HFFc6 (cell line): ENCODE measurements around the gene RAD51C. TPM values are rescaled to one million over a fixed set of nuclear protein-coding genes. Genes with fewer than 3 reads are reported as not detected.

Experiments used
- DNase-seq: peaks from one replicate; pipeline ENCODE4 v3.0.0-alpha.2; 2018
- H3K27ac Mint-ChIP-seq: 2 replicates; pipeline ENCODE4 v1.8.0; 2020; ENCODE audit warnings: mild to moderate bottlenecking, mixed read lengths
- H3K27me3 Mint-ChIP-seq: 2 replicates; pipeline ENCODE4 v1.8.0; 2021; ENCODE audit warnings: mild to moderate bottlenecking, moderate library complexity, mixed read lengths; ENCODE audit not compliant: insufficient read depth
- H3K36me3 Mint-ChIP-seq: 2 replicates; pipeline ENCODE4 v1.8.0; 2021; ENCODE audit warnings: low read depth, mixed read lengths
- H3K4me1 Mint-ChIP-seq: 2 replicates; pipeline ENCODE4 v1.8.0; 2020; ENCODE audit warnings: low read depth, mixed read lengths
- H3K4me3 Mint-ChIP-seq: 2 replicates; pipeline ENCODE4 v1.8.0; 2020; ENCODE audit warnings: mild to moderate bottlenecking, moderate library complexity, mixed read lengths
- H3K9me3 Mint-ChIP-seq: 2 replicates; pipeline ENCODE4 v1.8.0; 2020; ENCODE audit warnings: mild to moderate bottlenecking, mixed read lengths
- total RNA-seq, 6 experiments: library from RNA; stranded (reverse); fragmentation: NEBNext Ultra II Directional; extraction: Animal tissue kit (Norgen Biotek cat#: 25700); gene quantifications; 2 replicates in 1 of 6; 3 replicates in 5 of 6; pipeline ENCODE4 v1.2.3, GENCODE V29; 2021
- TF ChIP-seq, protein P1 (sequence below): fragments of 200-600 bp; sonication (generic); IDR thresholded peaks from 2 replicates; pipeline ENCODE4 v1.5.0; 2021; ENCODE audit warnings: antibody characterized with exemption, mild to moderate bottlenecking

The RAD51C gene
- total RNA-seq, 6 experiments from 2014 or later, result 20.8 to 27.4 (median 24.8) TPM

DNA sequence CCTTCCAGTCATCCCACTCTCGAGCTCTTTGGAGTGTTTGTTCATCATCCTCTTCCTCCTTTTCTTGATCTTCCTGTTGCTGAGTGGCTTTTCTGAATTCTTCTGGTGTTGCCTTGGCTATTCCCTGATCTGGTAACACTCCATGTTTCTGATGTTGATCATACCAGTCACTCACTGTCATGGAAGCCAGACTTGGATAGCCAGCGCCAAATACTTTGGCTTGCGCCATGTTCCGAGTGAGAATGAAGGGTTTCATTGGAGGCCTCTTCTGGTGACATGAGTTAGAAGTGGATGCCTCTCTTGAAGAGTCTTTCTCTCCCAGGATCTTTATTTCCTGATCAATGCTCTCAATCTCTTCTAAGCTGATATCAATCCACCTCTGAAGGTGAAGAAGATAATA is 31.8 kb upstream of the RAD51C start:
- Mint-ChIP-seq H3K4me3 (no peak overlapping the region), H3K4me1 (peaks cover 18% of the 10 kb centered on the region), H3K27me3 (peaks cover 11% of the 10 kb centered on the region), H3K36me3 (peaks cover 4% of the 10 kb centered on the region; the same call in 1 of the 2 replicates), H3K27ac (no peak overlapping the region), H3K9me3 (peaks cover 11% of the 10 kb centered on the region)
- no peak for DNase-seq
- TF ChIP-seq, protein P1, sequence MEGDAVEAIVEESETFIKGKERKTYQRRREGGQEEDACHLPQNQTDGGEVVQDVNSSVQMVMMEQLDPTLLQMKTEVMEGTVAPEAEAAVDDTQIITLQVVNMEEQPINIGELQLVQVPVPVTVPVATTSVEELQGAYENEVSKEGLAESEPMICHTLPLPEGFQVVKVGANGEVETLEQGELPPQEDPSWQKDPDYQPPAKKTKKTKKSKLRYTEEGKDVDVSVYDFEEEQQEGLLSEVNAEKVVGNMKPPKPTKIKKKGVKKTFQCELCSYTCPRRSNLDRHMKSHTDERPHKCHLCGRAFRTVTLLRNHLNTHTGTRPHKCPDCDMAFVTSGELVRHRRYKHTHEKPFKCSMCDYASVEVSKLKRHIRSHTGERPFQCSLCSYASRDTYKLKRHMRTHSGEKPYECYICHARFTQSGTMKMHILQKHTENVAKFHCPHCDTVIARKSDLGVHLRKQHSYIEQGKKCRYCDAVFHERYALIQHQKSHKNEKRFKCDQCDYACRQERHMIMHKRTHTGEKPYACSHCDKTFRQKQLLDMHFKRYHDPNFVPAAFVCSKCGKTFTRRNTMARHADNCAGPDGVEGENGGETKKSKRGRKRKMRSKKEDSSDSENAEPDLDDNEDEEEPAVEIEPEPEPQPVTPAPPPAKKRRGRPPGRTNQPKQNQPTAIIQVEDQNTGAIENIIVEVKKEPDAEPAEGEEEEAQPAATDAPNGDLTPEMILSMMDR, result no peak

DNA sequence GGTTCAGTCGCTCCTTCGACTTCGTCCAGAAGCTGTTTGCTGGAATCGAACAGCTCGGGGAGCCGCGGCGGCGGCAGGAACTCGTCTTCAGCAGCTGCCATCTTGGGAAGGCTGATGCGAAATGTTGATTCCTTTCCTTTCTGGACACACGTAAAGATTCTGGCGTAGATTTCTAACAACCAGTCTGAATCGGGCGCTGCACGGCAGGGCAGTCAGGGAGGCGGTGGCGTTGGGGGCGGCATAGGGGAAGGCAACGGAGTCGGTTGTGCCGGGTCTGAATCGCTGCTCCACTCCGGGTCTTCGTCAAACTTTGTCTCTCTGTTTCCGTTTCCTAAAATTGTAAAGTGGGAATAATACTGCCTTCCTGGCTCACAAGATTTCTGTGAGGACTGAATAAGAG is 30.9 kb upstream of the RAD51C start:
- H3K4me3 Mint-ChIP-seq, result no peak overlapping the region
- peaks cover 11% of the 10 kb centered on the region for H3K27me3 Mint-ChIP-seq
- H3K36me3 Mint-ChIP-seq, result peaks cover 4% of the 10 kb centered on the region; the same call in 1 of the 2 replicates
- TF ChIP-seq, protein P1, result no peak
- DNase-seq, result no peak
- peaks cover 11% of the 10 kb centered on the region for H3K9me3 Mint-ChIP-seq
- no peak overlapping the region for H3K27ac Mint-ChIP-seq
- H3K4me1 Mint-ChIP-seq, result peaks cover 21% of the 10 kb centered on the region

DNA sequence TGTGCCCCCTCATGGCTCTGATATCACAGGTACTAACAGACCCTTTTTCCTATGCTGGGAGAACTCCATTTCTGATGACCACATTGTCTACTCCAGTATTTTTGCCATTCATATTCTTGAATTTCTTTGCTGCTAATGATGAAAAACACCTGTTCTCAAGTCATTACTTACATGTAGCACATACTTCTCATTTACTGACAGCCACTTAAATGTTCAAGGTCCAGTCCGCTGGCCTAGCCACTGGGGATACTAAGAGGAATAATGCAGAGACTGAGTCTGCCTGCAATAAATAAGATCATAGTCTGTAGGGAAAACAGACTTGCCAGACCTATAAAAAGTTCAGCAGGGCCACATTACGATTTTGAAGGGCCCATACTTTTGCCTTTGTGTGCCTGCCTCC is 28.1 kb upstream of the RAD51C start:
- Mint-ChIP-seq H3K4me1 (peaks cover 26% of the 10 kb centered on the region), H3K27me3 (peaks cover 5% of the 10 kb centered on the region), H3K27ac (no peak overlapping the region), H3K4me3 (no peak overlapping the region), H3K36me3 (peaks cover 4% of the 10 kb centered on the region; the same call in 1 of the 2 replicates), H3K9me3 (peaks cover 5% of the 10 kb centered on the region)
- DNase-seq, result no peak
- TF ChIP-seq, protein P1, result no peak

DNA sequence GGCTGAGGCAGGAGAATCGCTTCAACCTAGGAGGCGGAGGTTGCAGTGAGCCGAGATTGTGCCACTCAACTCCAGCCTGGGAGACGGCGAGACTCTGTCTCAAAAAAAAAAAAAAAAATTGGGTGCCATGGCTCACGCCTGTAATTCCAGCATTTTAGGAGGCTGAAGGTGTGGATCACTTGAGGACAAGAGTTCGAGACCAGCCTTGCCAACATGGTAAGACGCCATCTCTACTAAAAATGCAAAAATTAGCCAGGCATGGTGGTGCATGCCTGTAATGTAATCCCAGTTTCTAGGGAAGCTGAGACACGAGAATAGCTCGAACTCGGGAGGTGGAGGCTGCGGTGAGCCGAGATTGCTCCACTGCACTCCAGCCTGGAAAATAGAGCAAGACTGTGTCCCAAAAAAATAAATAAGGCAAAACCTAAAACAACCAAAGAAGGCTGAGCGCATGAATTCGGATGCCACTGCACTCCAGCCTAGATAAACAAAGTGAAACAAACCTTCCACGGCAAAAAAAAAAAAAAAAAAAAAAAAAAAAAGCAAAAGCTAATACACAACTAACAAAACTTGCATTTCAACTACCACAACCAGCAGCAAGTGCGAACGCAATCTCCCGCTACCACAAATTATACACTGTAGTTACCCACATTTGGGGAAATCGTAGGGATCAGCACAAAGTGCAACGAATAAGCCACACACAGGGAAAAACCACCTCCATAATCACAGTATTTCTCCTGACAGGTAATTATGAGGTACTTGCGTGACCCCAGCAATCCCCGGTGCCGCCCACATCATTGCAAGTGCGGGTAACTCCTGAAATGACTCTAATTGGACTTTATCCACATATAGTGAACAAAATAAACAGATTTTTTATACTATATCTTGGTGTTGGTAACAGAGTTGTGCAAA is 26.2 kb upstream of the RAD51C start:
- peaks cover 24% of the 10 kb centered on the region for H3K4me1 Mint-ChIP-seq
- TF ChIP-seq, protein P1, result no peak
- DNase-seq, result no peak
- peak overlapping the region; percentile 45; the same call in 1 of the 2 replicates for H3K4me3 Mint-ChIP-seq
- no peaks in the 10 kb centered on the region for H3K36me3 Mint-ChIP-seq
- peaks cover 3% of the 10 kb centered on the region for H3K27me3 Mint-ChIP-seq
- H3K9me3 Mint-ChIP-seq, result no peaks in the 10 kb centered on the region
- peak overlapping the region; percentile 36; the same call in 1 of the 2 replicates for H3K27ac Mint-ChIP-seq

DNA sequence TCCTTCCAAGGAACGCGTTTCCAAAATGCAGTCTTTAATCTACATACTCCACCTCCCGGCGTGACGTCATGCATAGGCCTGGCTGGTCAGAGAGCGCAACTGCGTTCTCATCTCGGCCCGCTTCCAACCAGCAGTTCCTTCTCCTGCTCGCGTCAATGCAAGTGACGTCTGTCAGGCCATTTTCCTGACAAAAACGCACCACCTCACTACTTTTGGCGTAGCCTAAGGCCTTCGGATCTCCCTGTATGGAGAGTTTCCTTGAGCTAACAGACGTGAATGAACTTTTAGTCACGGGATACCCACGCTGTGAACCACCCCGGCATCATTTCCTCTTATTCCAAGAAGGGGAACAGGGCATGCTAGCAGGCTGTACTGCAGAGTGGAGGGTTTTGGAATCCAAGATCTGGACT is 25.5 kb upstream of the RAD51C start:
- TF ChIP-seq, protein P1, result no peak
- H3K27ac Mint-ChIP-seq, result peak overlapping the region; percentile 63; the same call in 1 of the 2 replicates
- DNase-seq, result peak; percentile 65
- H3K4me3 Mint-ChIP-seq, result peak overlapping the region; percentile 45; the same call in 1 of the 2 replicates
- no peaks in the 10 kb centered on the region for H3K36me3 Mint-ChIP-seq
- peaks cover 6% of the 10 kb centered on the region for H3K27me3 Mint-ChIP-seq
- peaks cover 24% of the 10 kb centered on the region for H3K4me1 Mint-ChIP-seq
- H3K9me3 Mint-ChIP-seq, result no peaks in the 10 kb centered on the region
